ENCODE measurements around the gene CDKAL1. TPM values are rescaled to one million over a fixed set of nuclear protein-coding genes. Genes with fewer than 3 reads are reported as not detected.

The CDKAL1 gene
- total and polyA plus RNA-seq, 4 donors, result 2.0 to 12.9 (median 6.7) TPM

DNA sequence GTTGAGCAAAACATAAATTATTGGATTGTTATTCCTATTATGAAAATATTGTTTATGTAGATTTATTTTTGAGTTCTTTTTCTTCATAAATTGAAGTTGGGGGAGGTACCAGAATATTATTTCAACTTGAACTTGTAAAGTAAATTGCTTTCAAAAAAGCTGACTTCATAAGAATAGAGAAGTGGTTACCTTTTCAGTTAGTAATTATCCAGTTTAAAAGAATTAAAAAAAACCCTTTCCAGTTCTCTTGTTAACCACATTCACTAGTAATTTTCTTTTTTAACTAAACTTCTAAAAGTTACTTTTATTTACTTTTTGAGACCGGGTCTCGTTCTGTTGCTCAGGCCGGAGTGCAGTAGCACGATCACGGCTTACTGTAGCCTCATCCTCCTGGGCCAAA, 124.3 kb downstream of the CDKAL1 start:
- Histone ChIP-seq H3K4me3 (ENCODE audit: low read depth in 1 of 3, low read length in 3 of 3) (no peak overlapping the region), H3K4me1 (ENCODE audit: control insufficient read depth in 4 of 4, insufficient read depth in 4 of 4, low read length in 3 of 4) (no peaks in the 10 kb centered on the region), H3K36me3 (ENCODE audit: control insufficient read depth in 4 of 4, insufficient read depth in 3 of 4, low read depth in 1 of 4, low read length in 3 of 4) (no peaks in the 10 kb centered on the region), H3K9me3 (ENCODE audit: control insufficient read depth in 4 of 4, low read length in 3 of 4) (no peaks in the 10 kb centered on the region), H3K27ac (ENCODE audit: low read depth in 1 of 2, low read length in 2 of 2) (no peak overlapping the region), H3K9ac (ENCODE audit: low read depth in 1 of 2, low read length in 2 of 2) (no peak overlapping the region), H3K27me3 (ENCODE audit: control insufficient read depth in 4 of 4, insufficient read depth in 4 of 4, low read length in 3 of 4) (no peaks in the 10 kb centered on the region)
- TF ChIP-seq FOXA2 (IDR thresholded peaks at IDR 0.05), result no peak
- TF ChIP-seq, protein P1, sequence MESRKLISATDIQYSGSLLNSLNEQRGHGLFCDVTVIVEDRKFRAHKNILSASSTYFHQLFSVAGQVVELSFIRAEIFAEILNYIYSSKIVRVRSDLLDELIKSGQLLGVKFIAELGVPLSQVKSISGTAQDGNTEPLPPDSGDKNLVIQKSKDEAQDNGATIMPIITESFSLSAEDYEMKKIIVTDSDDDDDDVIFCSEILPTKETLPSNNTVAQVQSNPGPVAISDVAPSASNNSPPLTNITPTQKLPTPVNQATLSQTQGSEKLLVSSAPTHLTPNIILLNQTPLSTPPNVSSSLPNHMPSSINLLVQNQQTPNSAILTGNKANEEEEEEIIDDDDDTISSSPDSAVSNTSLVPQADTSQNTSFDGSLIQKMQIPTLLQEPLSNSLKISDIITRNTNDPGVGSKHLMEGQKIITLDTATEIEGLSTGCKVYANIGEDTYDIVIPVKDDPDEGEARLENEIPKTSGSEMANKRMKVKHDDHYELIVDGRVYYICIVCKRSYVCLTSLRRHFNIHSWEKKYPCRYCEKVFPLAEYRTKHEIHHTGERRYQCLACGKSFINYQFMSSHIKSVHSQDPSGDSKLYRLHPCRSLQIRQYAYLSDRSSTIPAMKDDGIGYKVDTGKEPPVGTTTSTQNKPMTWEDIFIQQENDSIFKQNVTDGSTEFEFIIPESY (IDR thresholded peaks at IDR 0.05), result no peak
- TF ChIP-seq GABPA (IDR thresholded peaks at IDR 0.05 in 1 of 2, conservative IDR thresholded peaks at IDR 0.05 in 1 of 2), result no peak
- no peak for TF ChIP-seq JUND (IDR thresholded peaks at IDR 0.05)
- TF ChIP-seq FOXA1 (IDR thresholded peaks at IDR 0.05), result no peak
- no peak for TF ChIP-seq HNF4G (IDR thresholded peaks at IDR 0.05)
- TF ChIP-seq SP1 (IDR thresholded peaks at IDR 0.05), result no peak
- TF ChIP-seq, protein P2, sequence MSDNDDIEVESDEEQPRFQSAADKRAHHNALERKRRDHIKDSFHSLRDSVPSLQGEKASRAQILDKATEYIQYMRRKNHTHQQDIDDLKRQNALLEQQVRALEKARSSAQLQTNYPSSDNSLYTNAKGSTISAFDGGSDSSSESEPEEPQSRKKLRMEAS (IDR thresholded peaks at IDR 0.05), result no peak
- TF ChIP-seq RXRA (IDR thresholded peaks at IDR 0.05), result no peak
- TF ChIP-seq, protein P3, sequence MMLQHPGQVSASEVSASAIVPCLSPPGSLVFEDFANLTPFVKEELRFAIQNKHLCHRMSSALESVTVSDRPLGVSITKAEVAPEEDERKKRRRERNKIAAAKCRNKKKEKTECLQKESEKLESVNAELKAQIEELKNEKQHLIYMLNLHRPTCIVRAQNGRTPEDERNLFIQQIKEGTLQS (IDR thresholded peaks at IDR 0.05), result no peak
- TF ChIP-seq, protein P4, sequence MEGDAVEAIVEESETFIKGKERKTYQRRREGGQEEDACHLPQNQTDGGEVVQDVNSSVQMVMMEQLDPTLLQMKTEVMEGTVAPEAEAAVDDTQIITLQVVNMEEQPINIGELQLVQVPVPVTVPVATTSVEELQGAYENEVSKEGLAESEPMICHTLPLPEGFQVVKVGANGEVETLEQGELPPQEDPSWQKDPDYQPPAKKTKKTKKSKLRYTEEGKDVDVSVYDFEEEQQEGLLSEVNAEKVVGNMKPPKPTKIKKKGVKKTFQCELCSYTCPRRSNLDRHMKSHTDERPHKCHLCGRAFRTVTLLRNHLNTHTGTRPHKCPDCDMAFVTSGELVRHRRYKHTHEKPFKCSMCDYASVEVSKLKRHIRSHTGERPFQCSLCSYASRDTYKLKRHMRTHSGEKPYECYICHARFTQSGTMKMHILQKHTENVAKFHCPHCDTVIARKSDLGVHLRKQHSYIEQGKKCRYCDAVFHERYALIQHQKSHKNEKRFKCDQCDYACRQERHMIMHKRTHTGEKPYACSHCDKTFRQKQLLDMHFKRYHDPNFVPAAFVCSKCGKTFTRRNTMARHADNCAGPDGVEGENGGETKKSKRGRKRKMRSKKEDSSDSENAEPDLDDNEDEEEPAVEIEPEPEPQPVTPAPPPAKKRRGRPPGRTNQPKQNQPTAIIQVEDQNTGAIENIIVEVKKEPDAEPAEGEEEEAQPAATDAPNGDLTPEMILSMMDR (IDR thresholded peaks at IDR 0.05; ENCODE audit: low read depth, low read length, missing input control), result no peak
- TF ChIP-seq EGR1 (IDR thresholded peaks at IDR 0.05; ENCODE audit: low read depth in 2 of 2), result no peak
- TF ChIP-seq, protein P5, sequence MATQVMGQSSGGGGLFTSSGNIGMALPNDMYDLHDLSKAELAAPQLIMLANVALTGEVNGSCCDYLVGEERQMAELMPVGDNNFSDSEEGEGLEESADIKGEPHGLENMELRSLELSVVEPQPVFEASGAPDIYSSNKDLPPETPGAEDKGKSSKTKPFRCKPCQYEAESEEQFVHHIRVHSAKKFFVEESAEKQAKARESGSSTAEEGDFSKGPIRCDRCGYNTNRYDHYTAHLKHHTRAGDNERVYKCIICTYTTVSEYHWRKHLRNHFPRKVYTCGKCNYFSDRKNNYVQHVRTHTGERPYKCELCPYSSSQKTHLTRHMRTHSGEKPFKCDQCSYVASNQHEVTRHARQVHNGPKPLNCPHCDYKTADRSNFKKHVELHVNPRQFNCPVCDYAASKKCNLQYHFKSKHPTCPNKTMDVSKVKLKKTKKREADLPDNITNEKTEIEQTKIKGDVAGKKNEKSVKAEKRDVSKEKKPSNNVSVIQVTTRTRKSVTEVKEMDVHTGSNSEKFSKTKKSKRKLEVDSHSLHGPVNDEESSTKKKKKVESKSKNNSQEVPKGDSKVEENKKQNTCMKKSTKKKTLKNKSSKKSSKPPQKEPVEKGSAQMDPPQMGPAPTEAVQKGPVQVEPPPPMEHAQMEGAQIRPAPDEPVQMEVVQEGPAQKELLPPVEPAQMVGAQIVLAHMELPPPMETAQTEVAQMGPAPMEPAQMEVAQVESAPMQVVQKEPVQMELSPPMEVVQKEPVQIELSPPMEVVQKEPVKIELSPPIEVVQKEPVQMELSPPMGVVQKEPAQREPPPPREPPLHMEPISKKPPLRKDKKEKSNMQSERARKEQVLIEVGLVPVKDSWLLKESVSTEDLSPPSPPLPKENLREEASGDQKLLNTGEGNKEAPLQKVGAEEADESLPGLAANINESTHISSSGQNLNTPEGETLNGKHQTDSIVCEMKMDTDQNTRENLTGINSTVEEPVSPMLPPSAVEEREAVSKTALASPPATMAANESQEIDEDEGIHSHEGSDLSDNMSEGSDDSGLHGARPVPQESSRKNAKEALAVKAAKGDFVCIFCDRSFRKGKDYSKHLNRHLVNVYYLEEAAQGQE (IDR thresholded peaks at IDR 0.05), result no peak
- no peak for TF ChIP-seq RAD21 (IDR thresholded peaks at IDR 0.05)
- no peak for TF ChIP-seq HNF4A (conservative IDR thresholded peaks at IDR 0.05)
- TF ChIP-seq YY1 (IDR thresholded peaks at IDR 0.05), result no peak
- no peak for TF ChIP-seq NR2F2 (IDR thresholded peaks at IDR 0.05)
- DNase-seq (ENCODE audit: low spot score), result no peak
- 98% methylated on average over 5 of the region's 5 CpGs for WGBS

DNA sequence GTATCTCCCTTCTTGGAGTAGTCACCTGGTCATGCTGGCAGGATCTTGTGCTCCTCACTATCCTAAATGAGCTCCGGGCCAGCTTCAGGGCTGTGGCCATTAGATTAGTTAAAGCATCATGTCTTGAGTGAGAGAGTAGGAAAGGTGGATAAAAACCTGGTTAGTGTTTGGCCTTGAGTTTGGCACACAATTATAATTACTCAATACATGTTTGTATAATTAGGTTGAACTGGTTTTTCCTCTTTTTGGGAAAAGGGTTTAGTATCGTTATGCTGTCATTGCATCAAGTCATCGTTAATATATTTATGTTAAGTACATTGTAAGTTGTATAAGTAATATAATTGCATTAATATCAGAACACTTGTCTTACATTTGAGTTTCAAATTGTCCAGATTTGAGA, 126.3 kb downstream of the CDKAL1 start:
- no peak overlapping the region for H3K9ac ChIP-seq (ENCODE audit: low read depth in 1 of 2, low read length in 2 of 2)
- H3K4me3 ChIP-seq (ENCODE audit: low read depth in 1 of 3, low read length in 3 of 3), result no peak overlapping the region
- no peaks in the 10 kb centered on the region for H3K4me1 ChIP-seq (ENCODE audit: control insufficient read depth in 4 of 4, insufficient read depth in 4 of 4, low read length in 3 of 4)
- TF ChIP-seq, protein P4 (IDR thresholded peaks at IDR 0.05; ENCODE audit: low read depth, low read length, missing input control), result no peak
- TF ChIP-seq, protein P2 (IDR thresholded peaks at IDR 0.05), result no peak
- TF ChIP-seq YY1 (IDR thresholded peaks at IDR 0.05), result no peak
- no peak for TF ChIP-seq FOXA1 (IDR thresholded peaks at IDR 0.05)
- TF ChIP-seq HNF4G (IDR thresholded peaks at IDR 0.05), result no peak
- TF ChIP-seq RAD21 (IDR thresholded peaks at IDR 0.05), result no peak
- TF ChIP-seq HNF4A (conservative IDR thresholded peaks at IDR 0.05), result no peak
- no peak for TF ChIP-seq JUND (IDR thresholded peaks at IDR 0.05)
- no peak for TF ChIP-seq FOXA2 (IDR thresholded peaks at IDR 0.05)
- TF ChIP-seq, protein P3 (IDR thresholded peaks at IDR 0.05), result no peak
- TF ChIP-seq SP1 (IDR thresholded peaks at IDR 0.05), result no peak
- no peak for TF ChIP-seq RXRA (IDR thresholded peaks at IDR 0.05)
- no peak for TF ChIP-seq GABPA (IDR thresholded peaks at IDR 0.05 in 1 of 2, conservative IDR thresholded peaks at IDR 0.05 in 1 of 2)
- no peaks in the 10 kb centered on the region for H3K27me3 ChIP-seq (ENCODE audit: control insufficient read depth in 4 of 4, insufficient read depth in 4 of 4, low read length in 3 of 4)
- no peak for DNase-seq (ENCODE audit: low spot score)
- no peaks in the 10 kb centered on the region for H3K36me3 ChIP-seq (ENCODE audit: control insufficient read depth in 4 of 4, insufficient read depth in 3 of 4, low read depth in 1 of 4, low read length in 3 of 4)
- no peak overlapping the region for H3K27ac ChIP-seq (ENCODE audit: low read depth in 1 of 2, low read length in 2 of 2)
- 74% methylated on average over 3 of the region's 3 CpGs for WGBS
- no peaks in the 10 kb centered on the region for H3K9me3 ChIP-seq (ENCODE audit: control insufficient read depth in 4 of 4, low read length in 3 of 4)

Data from liver (tissue), 9 donors.